Measurements from ENCODE around the gene TBX2.
"Not testable (repeated sequence)": the region's sequence is repeated elsewhere in the genome, so short reads cannot be mapped to it uniquely, and the experiment has no call there.

The TBX2 gene

GRCh38 chr17:61399131-61400065 is at the start of gene TBX2:
Gene TBX2 (plus strand): TSS chr17:61399843. CDS start chr17:61400177, 334 bp downstream.
- no peak within 1 kb of the TSS for H3K27ac Mint-ChIP-seq
- H3K4me3 Mint-ChIP-seq = peak within 1 kb of the TSS; percentile 79
- no peak for DNase-seq (ENCODE audit: low spot score in 2 of 2)
- H3K4me1 Mint-ChIP-seq = peaks cover 22% of the 10 kb centered on the region
- ATAC-seq (ENCODE audit: low read depth) = no peak
- peaks cover 4% of the 10 kb centered on the region for H3K36me3 Mint-ChIP-seq
- peaks cover 25% of the 10 kb centered on the region for H3K27me3 Mint-ChIP-seq
- H3K9me3 Mint-ChIP-seq = peaks cover 2% of the 10 kb centered on the region

- no peaks in the 10 kb centered on the region for H3K36me3 Mint-ChIP-seq
- H3K4me3 Mint-ChIP-seq = no peak overlapping the region
- ATAC-seq (ENCODE audit: low read depth) (no peak), DNase-seq (ENCODE audit: low spot score in 2 of 2) (no peak)
- no peak overlapping the region for H3K27ac Mint-ChIP-seq
- H3K4me1 Mint-ChIP-seq = no peaks in the 10 kb centered on the region
- no peaks in the 10 kb centered on the region for H3K9me3 Mint-ChIP-seq
- H3K27me3 Mint-ChIP-seq = no peaks in the 10 kb centered on the region
Observed at GRCh38 chr17:61351745-61352407, 47.8 kb upstream of the TBX2 start.

- Mint-ChIP-seq H3K4me3 (no peak overlapping the region), H3K27me3 (no peaks in the 10 kb centered on the region), H3K36me3 (no peaks in the 10 kb centered on the region), H3K4me1 (no peaks in the 10 kb centered on the region), H3K9me3 (no peaks in the 10 kb centered on the region), H3K27ac (no peak overlapping the region)
- no peak for DNase-seq (ENCODE audit: low spot score in 2 of 2)
- ATAC-seq (ENCODE audit: low read depth) = no peak
Observed at GRCh38 chr17:61352408-61352770, 47.3 kb upstream of the TBX2 start.

- H3K4me1 Mint-ChIP-seq = no peaks in the 10 kb centered on the region
- ATAC-seq (ENCODE audit: low read depth) (no peak), DNase-seq (ENCODE audit: low spot score in 2 of 2) (no peak)
- no peak overlapping the region for H3K4me3 Mint-ChIP-seq
- no peaks in the 10 kb centered on the region for H3K36me3 Mint-ChIP-seq
- H3K27ac Mint-ChIP-seq = no peak overlapping the region
- no peaks in the 10 kb centered on the region for H3K9me3 Mint-ChIP-seq
- no peaks in the 10 kb centered on the region for H3K27me3 Mint-ChIP-seq
Observed at GRCh38 chr17:61352781-61353491, 46.7 kb upstream of the TBX2 start.

GRCh38 chr17:61353615-61354014 is 46.0 kb upstream of the TBX2 start:
- Mint-ChIP-seq H3K9me3 (no peaks in the 10 kb centered on the region), H3K4me3 (no peak overlapping the region), H3K27me3 (no peaks in the 10 kb centered on the region), H3K4me1 (no peaks in the 10 kb centered on the region), H3K27ac (no peak overlapping the region), H3K36me3 (no peaks in the 10 kb centered on the region)
- no peak for ATAC-seq (ENCODE audit: low read depth)
- DNase-seq (ENCODE audit: low spot score in 2 of 2) = no peak

- Mint-ChIP-seq H3K4me1 (no peaks in the 10 kb centered on the region), H3K9me3 (no peaks in the 10 kb centered on the region), H3K27ac (no peak overlapping the region), H3K36me3 (no peaks in the 10 kb centered on the region), H3K27me3 (no peaks in the 10 kb centered on the region), H3K4me3 (no peak overlapping the region)
- DNase-seq (ENCODE audit: low spot score in 2 of 2) (no peak), ATAC-seq (ENCODE audit: low read depth) (no peak)
Observed at GRCh38 chr17:61354895-61355874, 44.5 kb upstream of the TBX2 start.

- not testable (repeated sequence) for H3K27ac Mint-ChIP-seq; H3K36me3 Mint-ChIP-seq; H3K9me3 Mint-ChIP-seq; H3K27me3 Mint-ChIP-seq; H3K4me1 Mint-ChIP-seq; ATAC-seq (ENCODE audit: low read depth); H3K4me3 Mint-ChIP-seq; DNase-seq (ENCODE audit: low spot score in 2 of 2)
Observed at GRCh38 chr17:61357061-61357460, 42.6 kb upstream of the TBX2 start.

GRCh38 chr17:61359513-61359912 is 40.1 kb upstream of the TBX2 start:
- not testable (repeated sequence) for DNase-seq (ENCODE audit: low spot score in 2 of 2)

GRCh38 chr17:61360318-61360943 is 39.2 kb upstream of the TBX2 start:
- no peak overlapping the region for H3K4me3 Mint-ChIP-seq
- ATAC-seq (ENCODE audit: low read depth) (no peak), DNase-seq (ENCODE audit: low spot score in 2 of 2) (no peak)
- no peak overlapping the region for H3K27ac Mint-ChIP-seq
- no peaks in the 10 kb centered on the region for H3K9me3 Mint-ChIP-seq
- no peaks in the 10 kb centered on the region for H3K4me1 Mint-ChIP-seq
- no peaks in the 10 kb centered on the region for H3K27me3 Mint-ChIP-seq
- H3K36me3 Mint-ChIP-seq = peaks cover 2% of the 10 kb centered on the region

More at GRCh38 chr17:61359513-61359912, 40.1 kb upstream of the TBX2 start:
- not testable (repeated sequence) for H3K27ac Mint-ChIP-seq; H3K4me1 Mint-ChIP-seq; H3K9me3 Mint-ChIP-seq; H3K4me3 Mint-ChIP-seq; H3K36me3 Mint-ChIP-seq; ATAC-seq (ENCODE audit: low read depth); H3K27me3 Mint-ChIP-seq

- Mint-ChIP-seq H3K36me3 (peaks cover 4% of the 10 kb centered on the region), H3K27me3 (no peaks in the 10 kb centered on the region), H3K27ac (no peak overlapping the region), H3K4me1 (no peaks in the 10 kb centered on the region), H3K9me3 (no peaks in the 10 kb centered on the region), H3K4me3 (no peak overlapping the region)
- no peak for ATAC-seq (ENCODE audit: low read depth)
- DNase-seq (ENCODE audit: low spot score in 2 of 2) = no peak
Observed at GRCh38 chr17:61361084-61361483, 38.6 kb upstream of the TBX2 start.

GRCh38 chr17:61362396-61362795 is 37.2 kb upstream of the TBX2 start:
- Mint-ChIP-seq H3K9me3 (no peaks in the 10 kb centered on the region), H3K4me3 (no peak overlapping the region), H3K27me3 (no peaks in the 10 kb centered on the region), H3K36me3 (peaks cover 4% of the 10 kb centered on the region), H3K4me1 (no peaks in the 10 kb centered on the region), H3K27ac (no peak overlapping the region)
- ATAC-seq (ENCODE audit: low read depth) (no peak), DNase-seq (ENCODE audit: low spot score in 2 of 2) (no peak)

- Mint-ChIP-seq H3K4me3 (no peak overlapping the region), H3K9me3 (no peaks in the 10 kb centered on the region), H3K27ac (no peak overlapping the region), H3K36me3 (peaks cover 4% of the 10 kb centered on the region), H3K27me3 (no peaks in the 10 kb centered on the region), H3K4me1 (no peaks in the 10 kb centered on the region)
- DNase-seq (ENCODE audit: low spot score in 2 of 2) = no peak
- ATAC-seq (ENCODE audit: low read depth) = no peak
Observed at GRCh38 chr17:61362852-61363600, 36.6 kb upstream of the TBX2 start.

All from memory B cell (primary cell).